Sigmoid colon (tissue), 4 donors: ENCODE results near the gene USP13.

Source experiments
- EP300 ChIP-seq, 4 donors: sonication (generic); formaldehyde crosslinking; IDR thresholded peaks; one replicate each; pipeline ENCODE4 v1.6.1; 2017; ENCODE audit warnings: antibody characterized with exemption in 4 of 4
- POLR2A ChIP-seq, 2 donors: fragments of 450-650 bp; IDR thresholded peaks; one replicate each; pipeline ENCODE4 v1.6.1; 2016; ENCODE audit warnings: antibody characterized with exemption in 2 of 2, mild to moderate bottlenecking in 2 of 2, moderate library complexity in 2 of 2
- TF ChIP-seq, protein P1 (sequence below), 4 experiments: fragments of 450-650 bp in 3 of 4; fragments of 200-600 bp in 1 of 4; IDR thresholded peaks; one replicate each; pipeline ENCODE4 v1.5.1; 2016 to 2019; ENCODE audit warnings: antibody characterized with exemption in 4 of 4, mild to moderate bottlenecking in 3 of 4, moderate library complexity in 2 of 4

- no peak for TF ChIP-seq EP300 (IDR thresholded peaks at IDR 0.05)
- TF ChIP-seq, protein P1, sequence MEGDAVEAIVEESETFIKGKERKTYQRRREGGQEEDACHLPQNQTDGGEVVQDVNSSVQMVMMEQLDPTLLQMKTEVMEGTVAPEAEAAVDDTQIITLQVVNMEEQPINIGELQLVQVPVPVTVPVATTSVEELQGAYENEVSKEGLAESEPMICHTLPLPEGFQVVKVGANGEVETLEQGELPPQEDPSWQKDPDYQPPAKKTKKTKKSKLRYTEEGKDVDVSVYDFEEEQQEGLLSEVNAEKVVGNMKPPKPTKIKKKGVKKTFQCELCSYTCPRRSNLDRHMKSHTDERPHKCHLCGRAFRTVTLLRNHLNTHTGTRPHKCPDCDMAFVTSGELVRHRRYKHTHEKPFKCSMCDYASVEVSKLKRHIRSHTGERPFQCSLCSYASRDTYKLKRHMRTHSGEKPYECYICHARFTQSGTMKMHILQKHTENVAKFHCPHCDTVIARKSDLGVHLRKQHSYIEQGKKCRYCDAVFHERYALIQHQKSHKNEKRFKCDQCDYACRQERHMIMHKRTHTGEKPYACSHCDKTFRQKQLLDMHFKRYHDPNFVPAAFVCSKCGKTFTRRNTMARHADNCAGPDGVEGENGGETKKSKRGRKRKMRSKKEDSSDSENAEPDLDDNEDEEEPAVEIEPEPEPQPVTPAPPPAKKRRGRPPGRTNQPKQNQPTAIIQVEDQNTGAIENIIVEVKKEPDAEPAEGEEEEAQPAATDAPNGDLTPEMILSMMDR (IDR thresholded peaks at IDR 0.05): no peak
- no peak for TF ChIP-seq POLR2A (IDR thresholded peaks at IDR 0.05)
These were observed 53.4 kb downstream of the USP13 start for GRCh38 chr3:179706233-179706632.
